ENCODE data around the gene PPP2R5C.

Gene PPP2R5C

DNA sequence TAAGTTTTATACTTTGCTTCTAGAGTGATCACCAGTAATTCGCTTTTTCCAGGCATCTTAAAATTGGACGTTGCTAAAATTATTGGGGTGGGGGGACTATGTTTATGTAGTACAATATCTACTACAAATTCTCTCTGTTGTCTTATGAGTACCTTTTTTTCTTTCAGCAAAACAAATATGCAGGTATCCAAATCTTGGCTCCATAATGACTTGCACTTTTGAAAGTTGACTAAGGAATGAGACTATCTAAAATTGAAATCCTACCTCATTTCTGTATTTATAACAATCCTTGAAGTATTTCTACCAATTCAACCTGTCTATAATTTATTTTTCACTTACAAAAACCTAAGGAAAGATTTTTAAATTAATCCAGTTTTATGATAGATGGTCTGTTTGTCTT lies 205.2 kb downstream of the PPP2R5C start:
- no peak for ATAC-seq
- TF ChIP-seq ZNF565 (CRISPR knock-in tag; conservative IDR thresholded peaks at IDR 0.05; ENCODE audit: low read depth) (no peak), PPARA (CRISPR knock-in tag; IDR thresholded peaks at IDR 0.05; ENCODE audit: borderline replicate concordance) (no peak), SNAI2 (CRISPR knock-in tag; IDR thresholded peaks at IDR 0.05) (no peak), ZNF70 (CRISPR knock-in tag; IDR thresholded peaks at IDR 0.05) (no peak), ARNTL (CRISPR knock-in tag; IDR thresholded peaks at IDR 0.05; ENCODE audit: borderline replicate concordance, low read depth) (no peak), ZNF8 (CRISPR knock-in tag; IDR thresholded peaks at IDR 0.05) (no peak), TCF4 (CRISPR knock-in tag; IDR thresholded peaks at IDR 0.05; ENCODE audit: borderline replicate concordance) (no peak), TOX (CRISPR knock-in tag; IDR thresholded peaks at IDR 0.05; ENCODE audit: borderline replicate concordance) (no peak), CSRNP3 (CRISPR knock-in tag; IDR thresholded peaks at IDR 0.05) (no peak), ISL1 (CRISPR knock-in tag; IDR thresholded peaks at IDR 0.05) (no peak), ZFP3 (CRISPR knock-in tag; IDR thresholded peaks at IDR 0.05) (no peak), ZC3H10 (CRISPR knock-in tag; IDR thresholded peaks at IDR 0.05) (no peak), RARB (CRISPR knock-in tag; IDR thresholded peaks at IDR 0.05) (no peak), GLIS3 (CRISPR knock-in tag; IDR thresholded peaks at IDR 0.05) (no peak), POU6F1 (CRISPR knock-in tag; IDR thresholded peaks at IDR 0.05; ENCODE audit: borderline replicate concordance, low read depth) (no peak), ZFP30 (CRISPR knock-in tag; IDR thresholded peaks at IDR 0.05) (no peak)
- TF ChIP-seq, protein P1, sequence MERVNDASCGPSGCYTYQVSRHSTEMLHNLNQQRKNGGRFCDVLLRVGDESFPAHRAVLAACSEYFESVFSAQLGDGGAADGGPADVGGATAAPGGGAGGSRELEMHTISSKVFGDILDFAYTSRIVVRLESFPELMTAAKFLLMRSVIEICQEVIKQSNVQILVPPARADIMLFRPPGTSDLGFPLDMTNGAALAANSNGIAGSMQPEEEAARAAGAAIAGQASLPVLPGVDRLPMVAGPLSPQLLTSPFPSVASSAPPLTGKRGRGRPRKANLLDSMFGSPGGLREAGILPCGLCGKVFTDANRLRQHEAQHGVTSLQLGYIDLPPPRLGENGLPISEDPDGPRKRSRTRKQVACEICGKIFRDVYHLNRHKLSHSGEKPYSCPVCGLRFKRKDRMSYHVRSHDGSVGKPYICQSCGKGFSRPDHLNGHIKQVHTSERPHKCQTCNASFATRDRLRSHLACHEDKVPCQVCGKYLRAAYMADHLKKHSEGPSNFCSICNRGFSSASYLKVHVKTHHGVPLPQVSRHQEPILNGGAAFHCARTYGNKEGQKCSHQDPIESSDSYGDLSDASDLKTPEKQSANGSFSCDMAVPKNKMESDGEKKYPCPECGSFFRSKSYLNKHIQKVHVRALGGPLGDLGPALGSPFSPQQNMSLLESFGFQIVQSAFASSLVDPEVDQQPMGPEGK (CRISPR knock-in tag; IDR thresholded peaks at IDR 0.05; ENCODE audit: borderline replicate concordance) = no peak
- TF ChIP-seq, protein P2, sequence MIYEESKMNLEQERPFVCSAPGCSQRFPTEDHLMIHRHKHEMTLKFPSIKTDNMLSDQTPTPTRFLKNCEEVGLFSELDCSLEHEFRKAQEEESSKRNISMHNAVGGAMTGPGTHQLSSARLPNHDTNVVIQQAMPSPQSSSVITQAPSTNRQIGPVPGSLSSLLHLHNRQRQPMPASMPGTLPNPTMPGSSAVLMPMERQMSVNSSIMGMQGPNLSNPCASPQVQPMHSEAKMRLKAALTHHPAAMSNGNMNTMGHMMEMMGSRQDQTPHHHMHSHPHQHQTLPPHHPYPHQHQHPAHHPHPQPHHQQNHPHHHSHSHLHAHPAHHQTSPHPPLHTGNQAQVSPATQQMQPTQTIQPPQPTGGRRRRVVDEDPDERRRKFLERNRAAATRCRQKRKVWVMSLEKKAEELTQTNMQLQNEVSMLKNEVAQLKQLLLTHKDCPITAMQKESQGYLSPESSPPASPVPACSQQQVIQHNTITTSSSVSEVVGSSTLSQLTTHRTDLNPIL (CRISPR knock-in tag; IDR thresholded peaks at IDR 0.05; ENCODE audit: low read depth) = no peak
- TF ChIP-seq, protein P3, sequence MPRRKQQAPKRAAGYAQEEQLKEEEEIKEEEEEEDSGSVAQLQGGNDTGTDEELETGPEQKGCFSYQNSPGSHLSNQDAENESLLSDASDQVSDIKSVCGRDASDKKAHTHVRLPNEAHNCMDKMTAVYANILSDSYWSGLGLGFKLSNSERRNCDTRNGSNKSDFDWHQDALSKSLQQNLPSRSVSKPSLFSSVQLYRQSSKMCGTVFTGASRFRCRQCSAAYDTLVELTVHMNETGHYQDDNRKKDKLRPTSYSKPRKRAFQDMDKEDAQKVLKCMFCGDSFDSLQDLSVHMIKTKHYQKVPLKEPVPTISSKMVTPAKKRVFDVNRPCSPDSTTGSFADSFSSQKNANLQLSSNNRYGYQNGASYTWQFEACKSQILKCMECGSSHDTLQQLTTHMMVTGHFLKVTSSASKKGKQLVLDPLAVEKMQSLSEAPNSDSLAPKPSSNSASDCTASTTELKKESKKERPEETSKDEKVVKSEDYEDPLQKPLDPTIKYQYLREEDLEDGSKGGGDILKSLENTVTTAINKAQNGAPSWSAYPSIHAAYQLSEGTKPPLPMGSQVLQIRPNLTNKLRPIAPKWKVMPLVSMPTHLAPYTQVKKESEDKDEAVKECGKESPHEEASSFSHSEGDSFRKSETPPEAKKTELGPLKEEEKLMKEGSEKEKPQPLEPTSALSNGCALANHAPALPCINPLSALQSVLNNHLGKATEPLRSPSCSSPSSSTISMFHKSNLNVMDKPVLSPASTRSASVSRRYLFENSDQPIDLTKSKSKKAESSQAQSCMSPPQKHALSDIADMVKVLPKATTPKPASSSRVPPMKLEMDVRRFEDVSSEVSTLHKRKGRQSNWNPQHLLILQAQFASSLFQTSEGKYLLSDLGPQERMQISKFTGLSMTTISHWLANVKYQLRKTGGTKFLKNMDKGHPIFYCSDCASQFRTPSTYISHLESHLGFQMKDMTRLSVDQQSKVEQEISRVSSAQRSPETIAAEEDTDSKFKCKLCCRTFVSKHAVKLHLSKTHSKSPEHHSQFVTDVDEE (CRISPR knock-in tag; IDR thresholded peaks at IDR 0.05) = no peak

GRCh38 chr14:101968186-101968585 lies 206.7 kb downstream of the PPP2R5C start:
- no peak for TF ChIP-seq CSRNP3 (CRISPR knock-in tag; IDR thresholded peaks at IDR 0.05)
- TF ChIP-seq, protein P3 (CRISPR knock-in tag; IDR thresholded peaks at IDR 0.05) = no peak
- no peak for TF ChIP-seq BACH2 (CRISPR knock-in tag; IDR thresholded peaks at IDR 0.05; ENCODE audit: borderline replicate concordance)
- TF ChIP-seq ZFP3 (CRISPR knock-in tag; IDR thresholded peaks at IDR 0.05) = no peak
- no peak for TF ChIP-seq GLIS3 (CRISPR knock-in tag; IDR thresholded peaks at IDR 0.05)
- no peak for TF ChIP-seq SNAI2 (CRISPR knock-in tag; IDR thresholded peaks at IDR 0.05)
- TF ChIP-seq ZNF8 (CRISPR knock-in tag; IDR thresholded peaks at IDR 0.05) = no peak
- TF ChIP-seq ISL1 (CRISPR knock-in tag; IDR thresholded peaks at IDR 0.05) = no peak
- no peak for TF ChIP-seq ZFP30 (CRISPR knock-in tag; IDR thresholded peaks at IDR 0.05)
- no peak for TF ChIP-seq ZNF70 (CRISPR knock-in tag; IDR thresholded peaks at IDR 0.05)
- ATAC-seq = no peak

Measured in SK-N-SH treated with all-trans-retinoic acid at 6 μM for 48 hours (cell line).